GM21360 (cell line): ENCODE results near the gene VPS41.
"Not testable (repeated sequence)": the region's sequence is repeated elsewhere in the genome, so short reads cannot be mapped to it uniquely, and the experiment has no call there.

ENCODE experiments used
- ATAC-seq: cut with Tn5 transposase; IDR thresholded peaks from one replicate; pipeline ENCODE4 v1.9.1; 2021; ENCODE audit warnings: mild to moderate bottlenecking, moderate library complexity; ENCODE audit not compliant: unreplicated experiment

The VPS41 gene

GRCh38 chr7:38855867-38856266 lies 53.1 kb downstream of the VPS41 start:
- ATAC-seq, result no peak

DNA sequence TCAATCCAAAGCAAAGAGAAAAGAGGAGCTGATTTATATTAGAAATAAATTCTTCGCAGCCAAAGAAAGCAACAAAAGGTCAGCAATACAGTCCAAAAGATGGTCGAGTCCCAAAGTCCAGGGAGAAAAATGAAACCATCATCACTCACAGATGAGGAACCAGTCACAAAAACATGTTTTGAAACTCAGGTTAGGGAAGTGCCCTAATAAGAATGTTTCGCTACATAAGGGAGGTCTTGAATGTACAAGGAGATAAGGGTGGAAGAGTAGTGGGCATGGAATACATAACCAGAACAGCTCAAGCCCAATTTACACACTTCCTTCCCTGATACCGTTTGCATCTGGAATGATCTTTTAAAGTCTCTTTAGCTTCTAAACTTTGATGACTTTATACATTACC lies 53.6 kb downstream of the VPS41 start:
- ATAC-seq, result no peak

- not testable (repeated sequence) for ATAC-seq
Measured at GRCh38 chr7:38854947-38855346, 54.0 kb downstream of the VPS41 start.

- ATAC-seq, result no peak
Measured at GRCh38 chr7:38851321-38851720, 57.7 kb downstream of the VPS41 start.

- ATAC-seq, result no peak
Measured at GRCh38 chr7:38846280-38846679, 62.7 kb downstream of the VPS41 start.

GRCh38 chr7:38844952-38845563 lies 63.9 kb downstream of the VPS41 start:
- no peak for ATAC-seq

DNA sequence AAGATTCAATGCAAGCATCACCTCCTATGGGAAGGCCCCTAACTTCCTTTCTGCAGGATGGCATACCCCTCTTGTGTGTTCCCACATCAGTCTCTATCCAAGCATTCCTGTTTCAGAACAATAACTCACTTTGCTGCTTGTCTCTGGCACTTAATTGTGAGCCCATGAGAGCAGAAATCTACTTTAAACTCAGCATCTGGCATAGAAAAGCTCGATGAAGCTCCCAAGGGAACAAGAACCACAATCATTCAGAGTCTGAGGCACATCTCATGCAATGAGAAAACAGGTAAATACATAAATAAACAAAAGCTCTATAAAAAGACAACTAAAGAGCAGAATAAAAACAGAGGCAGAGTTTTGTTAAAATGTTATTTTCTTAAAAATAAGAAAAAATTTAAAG lies 66.2 kb downstream of the VPS41 start:
- no peak for ATAC-seq

- ATAC-seq, result no peak
Measured at GRCh38 chr7:38840736-38841460, 68.1 kb downstream of the VPS41 start.

DNA sequence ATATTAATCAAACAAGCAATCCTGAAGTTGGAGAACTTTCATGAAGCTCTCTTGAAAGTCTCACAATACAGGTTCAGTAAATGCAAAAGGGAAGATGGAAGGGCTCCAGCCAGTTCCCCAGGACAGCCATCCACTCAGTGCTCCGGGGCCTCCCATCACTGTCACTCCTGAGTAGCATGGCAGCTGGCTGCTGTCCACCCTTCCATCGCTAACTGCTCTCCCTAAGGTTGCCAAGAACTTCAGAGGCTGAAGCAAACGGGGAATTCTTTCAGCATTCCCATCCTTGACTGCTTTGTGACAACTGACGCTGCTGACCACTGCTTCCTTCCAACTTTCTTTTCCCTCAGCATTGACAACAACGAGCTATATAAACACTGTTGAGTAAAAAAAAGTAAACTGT lies 69.1 kb downstream of the VPS41 start:
- ATAC-seq, result no peak

- no peak for ATAC-seq
Measured at GRCh38 chr7:38838725-38839385, 70.1 kb downstream of the VPS41 start.

DNA sequence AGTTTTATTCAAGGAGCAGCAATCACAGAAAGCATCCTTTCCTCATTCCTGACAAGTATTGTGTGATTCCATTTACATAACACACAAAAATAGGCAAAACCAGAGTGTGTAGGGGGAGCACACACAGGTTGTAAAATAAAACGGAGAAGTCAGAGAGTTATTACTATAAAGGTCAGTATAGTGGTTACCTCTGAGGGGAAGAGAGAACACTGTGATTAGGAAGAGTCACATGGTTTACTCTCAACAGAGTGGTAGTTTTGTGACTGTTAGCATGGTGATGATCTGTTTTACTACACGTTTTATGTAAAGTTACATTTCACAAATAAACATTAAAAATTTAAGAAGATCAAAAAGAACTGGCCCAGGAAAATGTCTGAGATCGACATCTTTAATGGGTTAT lies 74.6 kb downstream of the VPS41 start:
- no peak for ATAC-seq

DNA sequence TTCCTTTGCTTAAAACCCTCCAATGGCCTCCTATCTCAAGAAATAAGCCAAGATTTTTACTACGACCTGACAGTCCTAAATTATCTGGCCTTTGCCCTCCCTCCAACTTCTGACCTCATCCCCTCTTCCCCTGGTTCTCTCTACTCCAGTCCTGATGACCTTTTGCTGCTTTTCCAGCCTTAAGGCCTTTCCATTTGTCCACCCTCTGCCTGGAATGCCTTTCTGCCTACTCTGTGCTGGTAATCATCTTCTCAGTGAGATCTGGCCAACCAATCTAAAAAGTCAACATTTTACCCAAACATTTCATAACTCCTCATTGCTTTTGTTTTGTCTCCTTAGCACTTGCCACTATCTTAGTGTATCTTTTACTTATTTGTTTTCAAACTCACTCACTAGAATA lies 75.7 kb downstream of the VPS41 start:
- ATAC-seq, result no peak

DNA sequence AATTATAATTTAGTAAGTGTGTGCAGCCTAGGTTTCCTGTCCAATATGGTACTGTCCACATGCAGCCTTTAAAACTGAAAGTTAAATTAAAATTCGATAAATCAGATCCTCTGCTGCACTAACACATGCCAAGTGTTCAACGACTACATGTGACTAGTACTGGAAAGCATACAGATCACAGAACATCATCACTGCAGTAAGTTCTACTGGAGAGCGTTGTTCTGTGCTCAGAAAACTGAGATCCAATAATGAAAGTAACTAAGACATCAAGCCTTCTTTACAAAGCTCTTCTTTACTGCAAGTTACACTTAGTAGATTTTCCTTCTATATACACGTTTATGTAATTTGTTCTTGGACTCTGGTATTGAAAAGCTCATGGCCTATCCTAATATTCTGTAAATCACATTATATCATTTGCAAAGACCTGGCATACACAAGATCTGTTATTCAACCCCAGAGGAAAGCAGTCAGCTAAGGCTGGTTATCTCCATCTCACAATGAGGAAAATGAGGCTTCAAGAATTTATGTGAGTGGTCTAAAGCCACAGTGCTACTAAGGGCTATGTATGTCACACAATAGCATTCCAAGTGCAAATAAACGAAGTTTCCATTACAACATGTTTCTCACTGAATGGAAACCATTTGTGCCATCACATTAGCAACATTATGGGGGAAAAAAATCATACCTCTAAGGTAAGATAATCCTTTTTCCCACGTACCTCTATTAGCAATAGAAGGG lies 77.6 kb downstream of the VPS41 start:
- no peak for ATAC-seq

GRCh38 chr7:38830826-38831225 lies 78.2 kb downstream of the VPS41 start:
- no peak for ATAC-seq

GRCh38 chr7:38829488-38830165 lies 79.4 kb downstream of the VPS41 start:
- ATAC-seq, result no peak

DNA sequence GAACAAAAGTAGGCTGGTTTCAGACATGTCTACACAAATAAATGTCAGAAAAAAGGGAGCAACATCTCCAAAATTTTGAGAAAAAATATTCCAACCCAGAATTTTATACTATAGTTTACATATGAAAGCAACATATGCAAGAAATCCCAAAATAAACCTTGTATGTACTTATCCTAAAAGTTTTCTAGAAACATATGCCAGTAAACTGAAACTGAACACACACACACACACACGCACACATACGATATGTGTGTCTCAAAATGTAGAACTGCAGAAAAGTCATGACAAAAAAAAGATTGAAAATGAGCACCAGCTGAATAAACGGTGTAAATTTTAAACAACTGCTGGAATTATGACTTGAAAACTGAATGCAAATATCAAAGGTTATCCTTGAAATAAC lies 81.0 kb downstream of the VPS41 start:
- ATAC-seq, result no peak

DNA sequence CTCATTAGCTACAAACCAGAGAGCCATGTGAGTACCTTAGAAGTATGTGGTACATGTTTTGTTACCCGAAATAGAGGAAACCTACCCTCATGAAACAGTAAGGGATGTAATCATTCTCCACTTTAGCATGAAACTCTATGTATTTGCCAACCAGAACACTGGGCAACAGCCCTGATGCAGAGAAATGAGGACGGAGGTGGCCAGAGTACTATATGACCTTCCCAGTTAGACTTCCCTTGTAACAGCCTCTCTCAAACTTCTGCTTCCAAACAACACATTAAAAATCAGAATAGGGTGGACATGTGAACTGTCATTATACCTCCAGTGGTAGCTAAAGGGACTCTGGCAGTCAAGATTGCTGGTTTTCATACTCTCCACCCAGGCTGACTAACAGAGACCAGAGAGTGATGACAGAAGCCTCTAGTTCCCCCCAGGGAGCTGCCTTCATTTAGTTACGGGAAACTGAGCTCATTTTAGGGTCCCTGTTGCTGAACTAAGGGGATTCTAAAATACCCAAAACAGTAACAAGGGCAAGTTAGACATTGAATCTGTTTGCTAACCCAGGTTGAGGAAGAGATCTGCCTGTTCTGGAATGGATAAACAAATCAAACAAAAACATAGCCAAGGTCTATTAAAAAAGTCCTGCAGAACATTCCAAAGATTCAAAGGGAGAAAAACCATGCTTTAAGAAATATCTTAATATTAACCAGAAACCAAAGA lies 83.1 kb downstream of the VPS41 start:
- no peak for ATAC-seq

DNA sequence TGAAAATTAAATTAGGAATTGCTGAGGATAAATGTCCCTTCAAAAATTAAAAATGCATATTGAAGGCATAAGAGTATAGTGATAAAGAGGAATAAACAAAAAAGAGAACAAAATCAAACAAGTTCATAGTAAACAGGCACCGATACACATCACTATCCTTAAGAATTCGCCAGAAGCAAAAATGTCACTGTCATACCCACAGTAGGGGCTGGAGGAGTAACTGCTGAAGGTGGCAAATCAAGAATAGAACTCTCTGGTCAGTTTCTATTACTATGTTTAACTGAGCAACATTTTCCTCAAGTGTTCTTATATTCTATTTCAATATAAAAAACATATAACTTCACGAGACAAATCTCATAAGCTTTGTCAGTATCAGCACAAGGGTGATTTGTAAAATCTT lies 84.0 kb downstream of the VPS41 start:
- no peak for ATAC-seq

DNA sequence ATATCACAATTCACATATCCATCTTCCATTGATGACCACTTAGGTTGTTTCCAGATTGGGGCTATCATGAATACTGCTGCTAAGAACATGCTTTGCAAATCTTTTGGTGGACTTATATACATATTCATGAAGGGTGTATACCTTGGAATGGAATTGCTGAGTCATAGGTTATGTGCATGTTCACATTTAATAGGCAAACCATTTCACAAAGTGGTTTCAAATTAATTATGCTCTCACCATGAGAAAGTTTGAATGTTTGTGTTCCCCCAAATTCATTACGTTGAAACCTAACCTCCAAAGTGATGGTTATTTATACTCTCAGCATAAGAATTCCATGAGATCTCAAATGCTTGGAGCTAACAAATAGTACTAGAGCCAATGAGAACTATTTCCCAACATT lies 86.4 kb downstream of the VPS41 start:
- ATAC-seq, result no peak

DNA sequence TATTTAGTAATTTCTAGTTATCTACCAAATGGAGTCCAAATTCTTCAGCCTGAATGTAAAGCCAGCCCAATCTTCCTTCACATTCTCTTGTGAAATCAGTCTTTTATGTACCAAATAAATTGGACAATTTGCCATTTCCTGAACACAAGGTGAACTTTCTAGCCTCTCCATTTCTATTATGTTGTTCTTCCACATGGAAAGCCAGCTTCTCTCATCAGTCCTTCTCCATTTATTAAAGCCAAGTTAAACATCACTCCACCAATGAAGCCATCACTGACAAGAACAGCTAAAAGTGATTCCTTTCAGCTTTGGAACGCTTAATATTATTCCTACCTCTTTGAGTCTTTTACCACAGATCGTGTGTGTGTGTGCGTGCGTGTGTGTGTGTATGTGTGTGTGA lies 88.4 kb downstream of the VPS41 start:
- no peak for ATAC-seq
